ENCODE data around the gene TRIB2.

TRIB2 gene

DNA sequence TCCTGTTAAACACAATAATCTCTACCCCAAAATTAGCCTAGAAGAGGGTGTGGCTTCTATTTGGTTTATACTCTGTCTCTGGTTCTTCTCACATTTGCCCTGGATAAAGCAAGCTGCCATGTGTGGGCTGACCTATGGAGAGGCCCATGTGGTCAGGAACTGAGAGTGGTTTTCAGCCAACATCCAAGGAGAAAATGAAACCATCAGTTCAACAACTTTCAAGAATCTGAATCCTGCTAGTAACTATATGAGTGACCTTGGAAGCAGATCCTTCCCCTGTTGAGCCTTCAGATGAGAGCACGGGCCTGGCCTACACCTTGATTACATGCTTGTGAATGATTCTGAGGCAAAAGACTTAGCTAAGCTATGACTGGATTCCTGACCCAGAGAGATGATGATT lies 11.5 kb upstream of the TRIB2 start:
- TF ChIP-seq, protein P1, sequence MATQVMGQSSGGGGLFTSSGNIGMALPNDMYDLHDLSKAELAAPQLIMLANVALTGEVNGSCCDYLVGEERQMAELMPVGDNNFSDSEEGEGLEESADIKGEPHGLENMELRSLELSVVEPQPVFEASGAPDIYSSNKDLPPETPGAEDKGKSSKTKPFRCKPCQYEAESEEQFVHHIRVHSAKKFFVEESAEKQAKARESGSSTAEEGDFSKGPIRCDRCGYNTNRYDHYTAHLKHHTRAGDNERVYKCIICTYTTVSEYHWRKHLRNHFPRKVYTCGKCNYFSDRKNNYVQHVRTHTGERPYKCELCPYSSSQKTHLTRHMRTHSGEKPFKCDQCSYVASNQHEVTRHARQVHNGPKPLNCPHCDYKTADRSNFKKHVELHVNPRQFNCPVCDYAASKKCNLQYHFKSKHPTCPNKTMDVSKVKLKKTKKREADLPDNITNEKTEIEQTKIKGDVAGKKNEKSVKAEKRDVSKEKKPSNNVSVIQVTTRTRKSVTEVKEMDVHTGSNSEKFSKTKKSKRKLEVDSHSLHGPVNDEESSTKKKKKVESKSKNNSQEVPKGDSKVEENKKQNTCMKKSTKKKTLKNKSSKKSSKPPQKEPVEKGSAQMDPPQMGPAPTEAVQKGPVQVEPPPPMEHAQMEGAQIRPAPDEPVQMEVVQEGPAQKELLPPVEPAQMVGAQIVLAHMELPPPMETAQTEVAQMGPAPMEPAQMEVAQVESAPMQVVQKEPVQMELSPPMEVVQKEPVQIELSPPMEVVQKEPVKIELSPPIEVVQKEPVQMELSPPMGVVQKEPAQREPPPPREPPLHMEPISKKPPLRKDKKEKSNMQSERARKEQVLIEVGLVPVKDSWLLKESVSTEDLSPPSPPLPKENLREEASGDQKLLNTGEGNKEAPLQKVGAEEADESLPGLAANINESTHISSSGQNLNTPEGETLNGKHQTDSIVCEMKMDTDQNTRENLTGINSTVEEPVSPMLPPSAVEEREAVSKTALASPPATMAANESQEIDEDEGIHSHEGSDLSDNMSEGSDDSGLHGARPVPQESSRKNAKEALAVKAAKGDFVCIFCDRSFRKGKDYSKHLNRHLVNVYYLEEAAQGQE (IDR thresholded peaks at IDR 0.05; ENCODE audit: insufficient read depth in 1 of 2, low read depth in 2 of 2, low read length in 2 of 2) = no peak
- TF ChIP-seq SIN3A (IDR thresholded peaks at IDR 0.05; ENCODE audit: borderline replicate concordance, insufficient read depth, low read length) (no peak), POLR2AphosphoS5 (IDR thresholded peaks at IDR 0.05; ENCODE audit: low read depth, low read length) (no peak), FOXP2 (optimal IDR thresholded peaks at IDR 0.05; ENCODE audit: borderline replicate concordance, extremely low read depth, extremely low read length, insufficient read depth) (no peak), TAF1 (IDR thresholded peaks at IDR 0.05; ENCODE audit: borderline replicate concordance, insufficient read depth, low read length) (no peak)

DNA sequence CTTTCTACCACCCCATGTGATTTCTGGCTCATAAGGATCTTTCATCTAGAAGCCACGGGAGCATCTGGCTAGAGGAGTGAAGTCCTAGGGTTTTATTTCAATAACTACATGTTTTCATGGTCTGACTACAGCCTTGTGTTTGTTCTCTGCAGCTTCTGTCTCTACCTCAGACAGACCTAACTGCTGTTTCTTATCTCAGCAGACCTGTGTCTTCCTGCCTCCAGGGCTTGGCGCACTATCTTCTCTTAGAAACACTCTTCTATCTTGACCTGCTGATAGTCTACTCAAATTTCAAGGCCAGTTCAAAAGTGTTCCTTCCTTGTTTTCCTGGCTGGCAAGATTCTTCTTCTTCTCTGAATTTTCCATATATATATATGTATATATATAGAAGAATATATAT lies 11.0 kb upstream of the TRIB2 start:
- TF ChIP-seq, protein P1 (IDR thresholded peaks at IDR 0.05; ENCODE audit: insufficient read depth in 1 of 2, low read depth in 2 of 2, low read length in 2 of 2) = no peak
- TF ChIP-seq FOXP2 (optimal IDR thresholded peaks at IDR 0.05; ENCODE audit: borderline replicate concordance, extremely low read depth, extremely low read length, insufficient read depth) (no peak), SIN3A (IDR thresholded peaks at IDR 0.05; ENCODE audit: borderline replicate concordance, insufficient read depth, low read length) (no peak), TAF1 (IDR thresholded peaks at IDR 0.05; ENCODE audit: borderline replicate concordance, insufficient read depth, low read length) (no peak), POLR2AphosphoS5 (IDR thresholded peaks at IDR 0.05; ENCODE audit: low read depth, low read length) (no peak)

DNA sequence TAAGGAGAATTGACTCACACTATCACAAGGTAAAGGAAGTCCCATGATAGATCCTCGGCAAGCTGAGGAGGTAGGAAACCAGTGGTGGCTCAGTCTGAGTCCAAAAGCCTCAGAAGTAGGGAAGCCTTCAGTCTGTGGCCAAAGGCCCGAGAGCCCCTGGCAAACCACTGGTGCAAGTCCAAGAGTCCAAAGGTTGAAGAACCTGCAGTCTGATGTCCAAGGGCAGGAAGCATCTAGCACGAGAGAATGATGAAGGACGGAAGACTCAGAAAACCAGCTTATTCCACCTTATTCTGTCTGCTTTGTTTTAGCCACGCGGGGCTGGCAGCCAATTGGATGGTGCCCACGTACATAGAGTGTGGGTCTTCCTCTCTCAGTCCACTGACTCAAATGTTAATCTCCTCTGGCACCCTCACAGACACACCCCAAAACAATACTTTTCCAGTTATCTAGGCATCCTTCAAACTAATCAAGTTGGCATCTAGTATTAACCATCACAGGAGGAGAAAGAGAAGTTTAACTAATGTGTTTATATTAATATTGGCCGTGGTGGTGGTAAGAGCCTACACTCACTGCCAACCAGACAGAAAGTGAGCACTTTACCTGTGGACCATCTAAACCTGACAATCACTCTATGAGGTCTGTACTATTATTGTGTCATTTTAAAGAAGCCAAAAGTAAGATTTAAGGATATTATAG lies 8.1 kb upstream of the TRIB2 start:
- TF ChIP-seq SIN3A (IDR thresholded peaks at IDR 0.05; ENCODE audit: borderline replicate concordance, insufficient read depth, low read length) = no peak
- no peak for TF ChIP-seq FOXP2 (optimal IDR thresholded peaks at IDR 0.05; ENCODE audit: borderline replicate concordance, extremely low read depth, extremely low read length, insufficient read depth)
- no peak for TF ChIP-seq TAF1 (IDR thresholded peaks at IDR 0.05; ENCODE audit: borderline replicate concordance, insufficient read depth, low read length)
- TF ChIP-seq POLR2AphosphoS5 (IDR thresholded peaks at IDR 0.05; ENCODE audit: low read depth, low read length) = no peak
- TF ChIP-seq, protein P1 (IDR thresholded peaks at IDR 0.05; ENCODE audit: insufficient read depth in 1 of 2, low read depth in 2 of 2, low read length in 2 of 2) = no peak

DNA sequence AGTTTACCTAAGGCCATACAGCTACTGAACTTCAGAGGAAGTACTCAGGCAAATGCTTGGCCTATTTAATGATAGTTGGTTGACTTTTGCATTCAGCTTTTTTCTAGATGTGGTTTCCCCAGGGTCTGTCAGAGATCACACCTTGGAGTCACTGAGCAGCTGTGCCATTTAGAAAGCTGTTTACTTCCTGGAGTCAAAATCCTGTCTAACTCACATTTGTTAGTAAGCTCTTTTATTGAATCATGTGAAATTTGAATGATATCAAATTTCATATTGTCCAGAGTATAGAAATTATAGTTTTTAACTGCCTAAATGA lies 7.6 kb upstream of the TRIB2 start:
- TF ChIP-seq SIN3A (IDR thresholded peaks at IDR 0.05; ENCODE audit: borderline replicate concordance, insufficient read depth, low read length) (no peak), TAF1 (IDR thresholded peaks at IDR 0.05; ENCODE audit: borderline replicate concordance, insufficient read depth, low read length) (no peak), FOXP2 (optimal IDR thresholded peaks at IDR 0.05; ENCODE audit: borderline replicate concordance, extremely low read depth, extremely low read length, insufficient read depth) (no peak), POLR2AphosphoS5 (IDR thresholded peaks at IDR 0.05; ENCODE audit: low read depth, low read length) (no peak)
- TF ChIP-seq, protein P1 (IDR thresholded peaks at IDR 0.05; ENCODE audit: insufficient read depth in 1 of 2, low read depth in 2 of 2, low read length in 2 of 2) = no peak
